ENCODE measurements around the gene LETMD1.

The LETMD1 gene

DNA sequence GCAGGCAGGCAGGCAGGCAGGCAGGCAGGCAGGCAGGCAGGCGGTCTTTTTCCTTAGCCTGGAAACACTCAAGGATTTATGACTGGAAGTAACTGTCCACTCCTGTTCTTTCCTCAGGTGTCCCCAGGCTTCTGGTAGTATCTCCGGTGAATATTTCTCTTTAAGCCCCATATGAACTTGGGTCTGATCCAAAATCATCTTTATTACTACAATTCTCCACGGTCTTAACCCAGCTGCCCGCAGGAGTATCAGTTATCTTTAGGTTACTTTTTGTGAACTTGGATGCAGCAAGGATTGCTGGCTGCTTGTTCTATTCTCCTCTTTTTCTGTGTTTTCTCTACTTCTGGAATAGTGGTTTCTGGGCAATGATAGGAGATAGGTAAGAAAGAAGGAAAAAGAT, 32.0 kb downstream of the LETMD1 start:
- Histone ChIP-seq H3K4me2 (ENCODE audit: low read depth, low read length, poor library complexity, severe bottlenecking) (no peak overlapping the region), H3F3A (ENCODE audit: insufficient read depth) (no peaks in the 10 kb centered on the region), H3K27ac (ENCODE audit: low read depth, low read length) (no peak overlapping the region), H3K9me3 (ENCODE audit: insufficient read depth, low read length) (no peaks in the 10 kb centered on the region), H3K79me2 (ENCODE audit: insufficient read depth, low read length) (no peaks in the 10 kb centered on the region), H3K36me3 (ENCODE audit: low read length) (no peaks in the 10 kb centered on the region), H3K9ac (ENCODE audit: low read length) (no peak overlapping the region), H4K20me1 (ENCODE audit: low read depth, low read length) (no peaks in the 10 kb centered on the region), H3K4me3 (ENCODE audit: insufficient read depth, low read length, poor library complexity, severe bottlenecking) (no peak overlapping the region), H3K9me2 (replicated peaks; ENCODE audit: insufficient read depth, low read length) (no peaks in the 10 kb centered on the region), H2AFZ (ENCODE audit: low read depth, low read length, severe bottlenecking) (no peak overlapping the region), H3K27me3 (ENCODE audit: low read length) (no peaks in the 10 kb centered on the region)
- TF ChIP-seq, protein P1, sequence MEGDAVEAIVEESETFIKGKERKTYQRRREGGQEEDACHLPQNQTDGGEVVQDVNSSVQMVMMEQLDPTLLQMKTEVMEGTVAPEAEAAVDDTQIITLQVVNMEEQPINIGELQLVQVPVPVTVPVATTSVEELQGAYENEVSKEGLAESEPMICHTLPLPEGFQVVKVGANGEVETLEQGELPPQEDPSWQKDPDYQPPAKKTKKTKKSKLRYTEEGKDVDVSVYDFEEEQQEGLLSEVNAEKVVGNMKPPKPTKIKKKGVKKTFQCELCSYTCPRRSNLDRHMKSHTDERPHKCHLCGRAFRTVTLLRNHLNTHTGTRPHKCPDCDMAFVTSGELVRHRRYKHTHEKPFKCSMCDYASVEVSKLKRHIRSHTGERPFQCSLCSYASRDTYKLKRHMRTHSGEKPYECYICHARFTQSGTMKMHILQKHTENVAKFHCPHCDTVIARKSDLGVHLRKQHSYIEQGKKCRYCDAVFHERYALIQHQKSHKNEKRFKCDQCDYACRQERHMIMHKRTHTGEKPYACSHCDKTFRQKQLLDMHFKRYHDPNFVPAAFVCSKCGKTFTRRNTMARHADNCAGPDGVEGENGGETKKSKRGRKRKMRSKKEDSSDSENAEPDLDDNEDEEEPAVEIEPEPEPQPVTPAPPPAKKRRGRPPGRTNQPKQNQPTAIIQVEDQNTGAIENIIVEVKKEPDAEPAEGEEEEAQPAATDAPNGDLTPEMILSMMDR (IDR thresholded peaks at IDR 0.05; ENCODE audit: insufficient read depth, low read length, poor library complexity, severe bottlenecking), result no peak
- no peak for TF ChIP-seq EZH2phosphoT487 (conservative IDR thresholded peaks at IDR 0.05; ENCODE audit: low read length)

DNA sequence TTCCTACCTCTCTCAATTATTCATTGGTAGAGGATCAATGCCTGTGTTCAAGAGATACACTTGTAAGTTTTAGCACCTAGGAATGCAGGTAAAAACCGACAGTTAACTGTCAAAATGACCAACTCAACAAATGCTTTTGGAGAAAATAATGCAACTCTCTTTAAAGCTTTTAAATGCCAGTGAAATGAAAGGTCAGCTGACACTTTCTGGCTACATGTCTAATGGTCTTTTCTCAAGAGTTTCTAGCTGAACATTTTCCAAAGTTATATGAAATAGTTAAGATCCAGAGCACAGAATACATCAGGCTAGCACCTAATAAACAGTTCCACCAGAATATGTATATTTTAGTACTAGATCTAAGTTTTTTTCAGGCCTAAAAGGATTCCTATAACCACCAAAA, 33.3 kb downstream of the LETMD1 start:
- H3K79me2 ChIP-seq (ENCODE audit: insufficient read depth, low read length), result no peaks in the 10 kb centered on the region
- H3F3A ChIP-seq (ENCODE audit: insufficient read depth), result 0 out of 2 replicates have a peak, but pooled peaks cover 8% of the 10 kb centered on the region
- H4K20me1 ChIP-seq (ENCODE audit: low read depth, low read length), result no peaks in the 10 kb centered on the region
- H3K9me2 ChIP-seq (replicated peaks; ENCODE audit: insufficient read depth, low read length), result no peaks in the 10 kb centered on the region
- H3K4me2 ChIP-seq (ENCODE audit: low read depth, low read length, poor library complexity, severe bottlenecking), result no peak overlapping the region
- H2AFZ ChIP-seq (ENCODE audit: low read depth, low read length, severe bottlenecking), result no peak overlapping the region
- H3K27ac ChIP-seq (ENCODE audit: low read depth, low read length), result no peak overlapping the region
- no peak overlapping the region for H3K9ac ChIP-seq (ENCODE audit: low read length)
- H3K27me3 ChIP-seq (ENCODE audit: low read length), result no peaks in the 10 kb centered on the region
- no peak overlapping the region for H3K4me3 ChIP-seq (ENCODE audit: insufficient read depth, low read length, poor library complexity, severe bottlenecking)
- TF ChIP-seq, protein P1 (IDR thresholded peaks at IDR 0.05; ENCODE audit: insufficient read depth, low read length, poor library complexity, severe bottlenecking), result no peak
- TF ChIP-seq EZH2phosphoT487 (conservative IDR thresholded peaks at IDR 0.05; ENCODE audit: low read length), result no peak
- H3K36me3 ChIP-seq (ENCODE audit: low read length), result no peaks in the 10 kb centered on the region
- no peaks in the 10 kb centered on the region for H3K9me3 ChIP-seq (ENCODE audit: insufficient read depth, low read length)

DNA sequence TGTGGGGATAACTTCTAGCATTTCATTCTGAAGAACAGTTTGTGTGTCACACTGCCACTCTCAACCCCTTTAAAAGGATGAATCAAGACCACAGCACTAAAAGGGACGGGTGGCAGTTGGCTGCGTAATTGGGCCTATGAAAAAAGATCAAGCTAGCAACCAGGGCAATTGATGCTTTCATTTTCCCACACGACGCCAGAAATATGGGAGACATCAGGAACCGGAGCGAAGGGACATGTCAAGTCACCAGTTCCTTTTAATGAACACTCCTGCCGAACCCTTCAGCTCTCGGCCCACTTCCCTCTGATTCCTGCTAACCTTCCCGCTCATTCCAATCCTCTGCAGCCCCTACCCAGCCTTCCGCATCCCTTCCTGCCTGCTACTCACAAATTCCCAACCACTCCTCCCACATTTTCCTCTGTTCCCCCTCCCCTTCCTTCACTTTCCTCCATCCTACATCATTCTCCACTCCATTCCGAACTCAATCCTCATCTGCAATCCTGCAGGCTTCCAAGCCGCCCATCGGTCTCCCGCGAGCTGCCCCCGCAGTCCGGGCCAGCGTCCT, 34.5 kb downstream of the LETMD1 start:
- no peaks in the 10 kb centered on the region for H3K79me2 ChIP-seq (ENCODE audit: insufficient read depth, low read length)
- no peaks in the 10 kb centered on the region for H4K20me1 ChIP-seq (ENCODE audit: low read depth, low read length)
- no peak for TF ChIP-seq EZH2phosphoT487 (conservative IDR thresholded peaks at IDR 0.05; ENCODE audit: low read length)
- TF ChIP-seq, protein P1 (IDR thresholded peaks at IDR 0.05; ENCODE audit: insufficient read depth, low read length, poor library complexity, severe bottlenecking), result no peak
- H2AFZ ChIP-seq (ENCODE audit: low read depth, low read length, severe bottlenecking), result peak overlapping the region; percentile 95
- no peaks in the 10 kb centered on the region for H3K9me2 ChIP-seq (replicated peaks; ENCODE audit: insufficient read depth, low read length)
- no peak overlapping the region for H3K27ac ChIP-seq (ENCODE audit: low read depth, low read length)
- peak overlapping the region; percentile 84 for H3K4me3 ChIP-seq (ENCODE audit: insufficient read depth, low read length, poor library complexity, severe bottlenecking)
- H3K9me3 ChIP-seq (ENCODE audit: insufficient read depth, low read length), result no peaks in the 10 kb centered on the region
- peak overlapping the region; percentile 89 for H3K9ac ChIP-seq (ENCODE audit: low read length)
- 0 out of 2 replicates have a peak, but pooled peaks cover 8% of the 10 kb centered on the region for H3F3A ChIP-seq (ENCODE audit: insufficient read depth)
- H3K4me2 ChIP-seq (ENCODE audit: low read depth, low read length, poor library complexity, severe bottlenecking), result peak overlapping the region; percentile 80
- H3K27me3 ChIP-seq (ENCODE audit: low read length), result no peaks in the 10 kb centered on the region
- no peaks in the 10 kb centered on the region for H3K36me3 ChIP-seq (ENCODE audit: low read length)
